HL-60 (cell line): Measurements from ENCODE around the gene BRICD5.
"Not testable (repeated sequence)": the region's sequence is repeated elsewhere in the genome, so short reads cannot be mapped to it uniquely, and the experiment has no call there.

Experiments used
- DNase-seq, 2 experiments: peaks; one replicate each; pipeline ENCODE4 v3.0.0-alpha.2; 2010 to 2020; ENCODE audit warnings: low read depth in 1 of 2, low spot score in 1 of 2
- H3K27ac ChIP-seq: fragments of 250-450 bp; sonication (Bioruptor Pico); replicated peaks from 2 replicates; pipeline ENCODE4 v1.5.1; 2020; ENCODE audit warnings: mild to moderate bottlenecking, moderate library complexity
- H3K27me3 ChIP-seq: fragments of 250-450 bp; sonication (Bioruptor Pico); 2 replicates; pipeline ENCODE4 v1.5.1; 2021; ENCODE audit warnings: mild to moderate bottlenecking, moderate library complexity; ENCODE audit not compliant: insufficient read depth, poor library complexity, severe bottlenecking
- H3K4me3 ChIP-seq: replicated peaks from 2 replicates; pipeline ENCODE4 v1.5.1; 2011; ENCODE audit warnings: mild to moderate bottlenecking, control low read depth, low read length; ENCODE audit not compliant: insufficient read depth
- CTCF ChIP-seq: IDR thresholded peaks from one replicate; pipeline ENCODE4 v1.5.1; 2011; ENCODE audit warnings: low read length, control low read depth, inconsistent platforms; ENCODE audit not compliant: insufficient read depth
- GABPA ChIP-seq: IDR thresholded peaks from 2 replicates; pipeline ENCODE4 v1.6.1; 2012; ENCODE audit warnings: low read depth
- POLR2AphosphoS5 ChIP-seq: IDR thresholded peaks from 2 replicates; pipeline ENCODE4 v1.6.1; 2012; ENCODE audit warnings: low read depth
- SPI1 ChIP-seq: IDR thresholded peaks from 2 replicates; pipeline ENCODE4 v1.6.1; 2012; ENCODE audit warnings: low read depth, mild to moderate bottlenecking, borderline replicate concordance
- TF ChIP-seq, protein P1 (sequence below): IDR thresholded peaks from 2 replicates; pipeline ENCODE4 v1.6.1; 2012; ENCODE audit warnings: low read depth; ENCODE audit not compliant: insufficient replicate concordance

Gene BRICD5

DNA sequence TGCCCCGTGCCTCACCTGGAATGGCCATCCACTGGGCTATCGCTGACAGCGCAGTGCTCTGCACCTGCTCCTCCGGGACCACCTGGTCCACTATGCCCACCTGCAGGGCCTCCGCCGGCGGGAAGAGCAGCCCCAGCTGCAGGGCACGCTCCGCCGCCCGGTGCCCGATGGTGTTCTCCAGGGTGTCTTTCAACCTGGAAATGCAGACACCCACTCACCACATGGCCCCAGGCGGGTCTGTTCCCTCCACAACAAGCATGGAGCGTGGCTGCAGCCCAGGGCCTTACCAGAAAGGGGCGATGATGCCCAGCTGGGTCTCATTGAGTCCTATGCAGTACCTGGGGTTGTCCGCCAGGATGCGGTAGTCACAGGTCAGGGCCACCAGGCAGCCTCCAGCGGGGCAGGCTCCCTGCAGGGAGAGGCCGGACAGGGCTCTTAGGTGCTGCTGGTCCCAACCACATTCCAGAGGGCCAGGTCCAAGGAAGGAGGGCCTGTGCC, 32.4 kb upstream of the BRICD5 start:
- H3K27me3 ChIP-seq = no peaks in the 10 kb centered on the region
- H3K4me3 ChIP-seq = no peak overlapping the region
- TF ChIP-seq SPI1 = no peak
- TF ChIP-seq POLR2AphosphoS5 = no peak
- TF ChIP-seq GABPA = no peak
- TF ChIP-seq, protein P1, sequence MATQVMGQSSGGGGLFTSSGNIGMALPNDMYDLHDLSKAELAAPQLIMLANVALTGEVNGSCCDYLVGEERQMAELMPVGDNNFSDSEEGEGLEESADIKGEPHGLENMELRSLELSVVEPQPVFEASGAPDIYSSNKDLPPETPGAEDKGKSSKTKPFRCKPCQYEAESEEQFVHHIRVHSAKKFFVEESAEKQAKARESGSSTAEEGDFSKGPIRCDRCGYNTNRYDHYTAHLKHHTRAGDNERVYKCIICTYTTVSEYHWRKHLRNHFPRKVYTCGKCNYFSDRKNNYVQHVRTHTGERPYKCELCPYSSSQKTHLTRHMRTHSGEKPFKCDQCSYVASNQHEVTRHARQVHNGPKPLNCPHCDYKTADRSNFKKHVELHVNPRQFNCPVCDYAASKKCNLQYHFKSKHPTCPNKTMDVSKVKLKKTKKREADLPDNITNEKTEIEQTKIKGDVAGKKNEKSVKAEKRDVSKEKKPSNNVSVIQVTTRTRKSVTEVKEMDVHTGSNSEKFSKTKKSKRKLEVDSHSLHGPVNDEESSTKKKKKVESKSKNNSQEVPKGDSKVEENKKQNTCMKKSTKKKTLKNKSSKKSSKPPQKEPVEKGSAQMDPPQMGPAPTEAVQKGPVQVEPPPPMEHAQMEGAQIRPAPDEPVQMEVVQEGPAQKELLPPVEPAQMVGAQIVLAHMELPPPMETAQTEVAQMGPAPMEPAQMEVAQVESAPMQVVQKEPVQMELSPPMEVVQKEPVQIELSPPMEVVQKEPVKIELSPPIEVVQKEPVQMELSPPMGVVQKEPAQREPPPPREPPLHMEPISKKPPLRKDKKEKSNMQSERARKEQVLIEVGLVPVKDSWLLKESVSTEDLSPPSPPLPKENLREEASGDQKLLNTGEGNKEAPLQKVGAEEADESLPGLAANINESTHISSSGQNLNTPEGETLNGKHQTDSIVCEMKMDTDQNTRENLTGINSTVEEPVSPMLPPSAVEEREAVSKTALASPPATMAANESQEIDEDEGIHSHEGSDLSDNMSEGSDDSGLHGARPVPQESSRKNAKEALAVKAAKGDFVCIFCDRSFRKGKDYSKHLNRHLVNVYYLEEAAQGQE = no peak
- TF ChIP-seq CTCF = no peak
- H3K27ac ChIP-seq = no peak overlapping the region
- no peak for DNase-seq

DNA sequence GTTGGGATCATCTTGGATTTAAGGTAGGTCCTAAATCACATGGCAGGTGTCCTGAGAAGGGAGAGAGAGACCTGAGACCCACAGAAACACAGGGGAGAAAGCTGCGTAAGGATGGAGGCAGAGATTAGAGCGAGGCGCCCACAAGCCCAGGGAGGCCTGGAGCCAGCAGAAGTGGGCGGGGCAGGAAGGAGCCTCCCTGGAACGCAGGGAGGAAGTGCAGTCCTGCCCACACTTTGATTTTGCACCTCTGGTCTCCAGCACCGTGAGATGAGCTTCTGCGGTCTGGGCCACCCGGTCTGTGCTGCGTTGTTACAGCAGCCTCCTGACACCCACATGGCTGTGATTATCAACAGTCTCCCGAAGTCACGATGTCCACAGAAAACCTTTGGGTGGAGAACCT, 31.9 kb upstream of the BRICD5 start:
- DNase-seq = no peak
- TF ChIP-seq CTCF (no peak), SPI1 (peak; percentile 48), POLR2AphosphoS5 (no peak)
- no peak overlapping the region for H3K27ac ChIP-seq
- H3K27me3 ChIP-seq = no peaks in the 10 kb centered on the region
- no peak overlapping the region for H3K4me3 ChIP-seq

GRCh38 chr16:2240331-2240730, 29.7 kb upstream of the BRICD5 start:
- not testable (repeated sequence) for H3K4me3 ChIP-seq, DNase-seq, H3K27ac ChIP-seq, H3K27me3 ChIP-seq

GRCh38 chr16:2238838-2239675, 28.4 kb upstream of the BRICD5 start:
- no peak overlapping the region for H3K4me3 ChIP-seq
- DNase-seq = no peak
- no peaks in the 10 kb centered on the region for H3K27me3 ChIP-seq
- TF ChIP-seq, protein P1 = no peak
- TF ChIP-seq GABPA (no peak), SPI1 (no peak), POLR2AphosphoS5 (no peak), CTCF (no peak)
- H3K27ac ChIP-seq = no peak overlapping the region
